ENCODE measurements around the gene CLDN3. TPM values are rescaled to one million over a fixed set of nuclear protein-coding genes. Genes with fewer than 3 reads are reported as not detected.
A peak's percentile ranks its signal among the peaks of the same experiment; 100 is the strongest.

The CLDN3 gene
- total and polyA plus RNA-seq, 2 of the 4 experiments (the other 2 are of a cell fraction), result 0.12 to 0.18 TPM

DNA sequence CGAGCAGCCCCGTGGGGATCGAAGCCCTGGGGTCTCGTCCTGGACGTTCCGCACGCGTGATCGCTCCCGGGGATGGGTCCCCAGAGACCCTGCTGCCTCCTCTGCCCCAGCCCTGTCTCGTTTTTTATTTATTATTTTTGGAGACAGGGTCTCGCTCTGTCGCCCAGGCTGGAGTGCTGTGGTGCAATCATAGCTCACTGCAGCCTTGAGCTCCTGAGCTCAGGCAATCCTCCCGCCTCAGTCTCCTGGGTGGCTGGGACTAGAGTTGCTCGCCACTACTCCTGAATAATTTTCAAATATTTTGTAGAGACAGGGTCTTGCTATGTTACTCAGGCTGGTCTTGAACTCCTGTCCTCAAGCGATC, 50.3 kb downstream of the CLDN3 start:
- no peak overlapping the region for H4K91ac ChIP-seq (ENCODE audit: insufficient read depth, low read depth, low read length)
- peaks cover 8 to 36% of the 10 kb centered on the region in 2 experiments for H3K79me1 ChIP-seq (ENCODE audit: low read depth in 1 of 2, low read length in 2 of 2)
- in situ Hi-C loops (cut with MboI; ENCODE audit: low sequenced_read_pairs), result no loop called here
- no peak overlapping the region for H2BK5ac ChIP-seq (ENCODE audit: low read depth, low read length, poor library complexity, severe bottlenecking)
- H3K27ac ChIP-seq (ENCODE audit: insufficient read depth, low read length), result no peak overlapping the region; the same call in 1 of the 2 replicates
- H3K4me2 ChIP-seq (ENCODE audit: low read depth, low read length), result peak overlapping the region; percentile 97
- dilution Hi-C loops (cut with HindIII; ENCODE audit: low sequenced_read_pairs, unreplicated experiment), result no loop called here
- TF ChIP-seq CTCF (conservative IDR thresholded peaks at IDR 0.05; ENCODE audit: low read depth, low read length) (no peak), SMC3 (IDR thresholded peaks at IDR 0.05; ENCODE audit: low read depth, low read length) (no peak), CEBPB (IDR thresholded peaks at IDR 0.05; ENCODE audit: low read depth, low read length) (0 out of 2 replicates have a peak, but pooled peaks have one; percentile 41), MAZ (IDR thresholded peaks at IDR 0.05; ENCODE audit: borderline replicate concordance, low read depth, low read length) (no peak), BHLHE40 (IDR thresholded peaks at IDR 0.05; ENCODE audit: low read depth, low read length) (no peak), RAD21 (IDR thresholded peaks at IDR 0.05; ENCODE audit: low read length) (no peak)
- BruUV-seq (replicated peaks), result no TSS peak
- H4K5ac ChIP-seq (ENCODE audit: low read depth, low read length), result no peak overlapping the region
- CTCF ChIA-PET, result no interaction called here
- no peaks in the 10 kb centered on the region; the same call in 1 of the 2 replicates for H3K36me3 ChIP-seq (ENCODE audit: control insufficient read depth, insufficient read depth, low read length)
- peak overlapping the region; percentile 46 for H3K4me3 ChIP-seq (ENCODE audit: insufficient read depth, low read depth, low read length)
- H3K23ac ChIP-seq (ENCODE audit: low read depth, low read length), result no peak overlapping the region
- no peak overlapping the region for H2AK9ac ChIP-seq (replicated peaks; ENCODE audit: low read depth, low read length, poor library complexity)
- peaks cover 37% of the 10 kb centered on the region for H4K20me1 ChIP-seq (ENCODE audit: insufficient read depth, low read length)
- no peak overlapping the region for H3K4ac ChIP-seq (ENCODE audit: low read depth, low read length)
- no peak overlapping the region for H2AK5ac ChIP-seq (ENCODE audit: low read depth, low read length)
- no peak overlapping the region for H2BK20ac ChIP-seq (ENCODE audit: low read depth, low read length)
- H2BK120ac ChIP-seq (ENCODE audit: low read depth, low read length), result no peak overlapping the region
- peaks cover 28% of the 10 kb centered on the region for H3K4me1 ChIP-seq (ENCODE audit: control insufficient read depth, insufficient read depth, low read length)
- no peak overlapping the region for H3K14ac ChIP-seq (replicated peaks; ENCODE audit: low read depth, low read length)
- H3K9me1 ChIP-seq (ENCODE audit: insufficient read depth, low read length), result peaks cover 17% of the 10 kb centered on the region
- H3K56ac ChIP-seq (ENCODE audit: extremely low read depth, insufficient read depth, low read length), result no peak overlapping the region
- no peak overlapping the region for H3K18ac ChIP-seq (ENCODE audit: low read depth, low read length)
- intact Hi-C loops (cut with micrococcal nuclease), result loop anchor here (5.0 kb wide), 2 partner anchors 37 to 52 kb away; partner anchors contain the start of genes BUD23, DNAJC30 and VPS37D
- H3K9me3 ChIP-seq (ENCODE audit: control insufficient read depth, insufficient read depth, low read length), result no peaks in the 10 kb centered on the region
- WGBS, 2 experiments (ENCODE audit: extremely low coverage in 2 of 2, insufficient read length in 1 of 2), result 75% methylated on average over 1 of the region's 16 CpGs; no CpG with 5 or more reads in 1 of the 2 experiments
- H2AFZ ChIP-seq (replicated peaks; ENCODE audit: low read length, poor library complexity), result peak overlapping the region; percentile 85
- ATAC-seq (ENCODE audit: low read depth) (no peak), DNase-seq (no peak)
- 0 out of 2 replicates have a peak overlapping the region, but pooled peaks have one; percentile 49 for H3K9ac ChIP-seq (ENCODE audit: low read depth, low read length)
- H4K8ac ChIP-seq (ENCODE audit: low read depth in 2 of 2, low read length in 2 of 2), result no peak overlapping the region; a peak in 1 of 4 replicates
- H3K27me3 ChIP-seq (ENCODE audit: control insufficient read depth, insufficient read depth, low read length), result no peaks in the 10 kb centered on the region
- no peak overlapping the region for H2BK15ac ChIP-seq (ENCODE audit: low read depth, low read length)
- POLR2A ChIA-PET (ENCODE audit: unreplicated experiment), result no interaction called here

Small RNA genes within 50 kb of the gene (microRNA-seq; reads per million reads assigned to microRNA genes)
- gene RN7SL265P (ENCODE audit: insufficient read depth, insufficient read length), result not detected

Small RNA genes within 50 kb of the gene (small RNA-seq; reads per million reads assigned to genes)
- gene RN7SL265P, result 0 reads per million in 5 experiments

Other genes with a start within 250 kb of the CLDN3 start
- 45.0 and 60.8 TPM in 2 replicates for gene BAZ1B, start 248.0 kb downstream of the CLDN3 start, total RNA-seq (2012; rRNA removed)
- 16.8 and 20.2 TPM in 2 replicates for gene BAZ1B, start 248.0 kb downstream of the CLDN3 start, polyA plus RNA-seq (2012; rRNA removed)
- gene BCL7B, start 212.6 kb downstream of the CLDN3 start, total RNA-seq (2012; rRNA removed), result 6.1 and 7.2 TPM in 2 replicates
- gene BCL7B, start 212.6 kb downstream of the CLDN3 start, polyA plus RNA-seq (2012; rRNA removed), result 51.3 and 62.6 TPM in 2 replicates
- gene TBL2, start 191.7 kb downstream of the CLDN3 start, total RNA-seq (2012; rRNA removed), result 81.7 and 94.1 TPM in 2 replicates
- gene TBL2, start 191.7 kb downstream of the CLDN3 start, polyA plus RNA-seq (2012; rRNA removed), result 61.8 and 72.6 TPM in 2 replicates
- gene MLXIPL, start 145.7 kb downstream of the CLDN3 start, total RNA-seq (2012; rRNA removed), result not detected in 2 replicates
- not detected in 2 replicates for gene MLXIPL, start 145.7 kb downstream of the CLDN3 start, polyA plus RNA-seq (2012; rRNA removed)
- gene VPS37D, start 102.4 kb downstream of the CLDN3 start, total RNA-seq (2012; rRNA removed), result 2.3 and 2.8 TPM in 2 replicates
- 3.1 and 4.8 TPM in 2 replicates for gene VPS37D, start 102.4 kb downstream of the CLDN3 start, polyA plus RNA-seq (2012; rRNA removed)
- gene DNAJC30, start 86.8 kb downstream of the CLDN3 start, total RNA-seq (2012; rRNA removed), result 1.6 and 1.7 TPM in 2 replicates
- gene DNAJC30, start 86.8 kb downstream of the CLDN3 start, polyA plus RNA-seq (2012; rRNA removed), result 9.0 and 10.6 TPM in 2 replicates
- gene BUD23, start 86.7 kb downstream of the CLDN3 start, total RNA-seq (2012; rRNA removed), result 35.7 and 40.8 TPM in 2 replicates
- gene BUD23, start 86.7 kb downstream of the CLDN3 start, polyA plus RNA-seq (2012; rRNA removed), result 65.2 and 72.2 TPM in 2 replicates
- gene STX1A, start 50.6 kb downstream of the CLDN3 start, total RNA-seq (2012; rRNA removed), result 9.3 and 10.0 TPM in 2 replicates
- gene STX1A, start 50.6 kb downstream of the CLDN3 start, polyA plus RNA-seq (2012; rRNA removed), result 22.0 and 22.6 TPM in 2 replicates
- 13.4 and 14.2 TPM in 2 replicates for gene ABHD11, start 31.5 kb downstream of the CLDN3 start, total RNA-seq (2012; rRNA removed)
- 19.9 and 22.6 TPM in 2 replicates for gene ABHD11, start 31.5 kb downstream of the CLDN3 start, polyA plus RNA-seq (2012; rRNA removed)
- 2.9 and 3.9 TPM in 2 replicates for gene CLDN4, start 60.7 kb upstream of the CLDN3 start, total RNA-seq (2012; rRNA removed)
- gene CLDN4, start 60.7 kb upstream of the CLDN3 start, polyA plus RNA-seq (2012; rRNA removed), result 3.8 and 4.4 TPM in 2 replicates
- 1.7 and 2.3 TPM in 2 replicates for gene METTL27, start 72.2 kb upstream of the CLDN3 start, total RNA-seq (2012; rRNA removed)
- gene METTL27, start 72.2 kb upstream of the CLDN3 start, polyA plus RNA-seq (2012; rRNA removed), result 4.3 and 5.2 TPM in 2 replicates
- not detected in 2 replicates for gene TMEM270, start 90.9 kb upstream of the CLDN3 start, total RNA-seq (2012; rRNA removed)
- gene TMEM270, start 90.9 kb upstream of the CLDN3 start, polyA plus RNA-seq (2012; rRNA removed), result 0.17 TPM in 1 of 2 replicates, not detected in the other